Esophagus muscularis mucosa (tissue), 4 donors: ENCODE data around the gene TLNRD1. TPM values are rescaled to one million over a fixed set of nuclear protein-coding genes. Genes with fewer than 3 reads are reported as not detected.
A peak's percentile ranks its signal among the peaks of the same experiment; 100 is the strongest.

Experiments used
- DNase-seq: peaks from one replicate; pipeline ENCODE4 v3.0.0-alpha.2; 2017; ENCODE audit errors: extremely low spot score
- H3K27ac ChIP-seq, 4 donors: fragments of 200-600 bp; sonication (generic); replicated peaks in 1 of 4; 1 replicate in 3 of 4; 2 replicates in 1 of 4; pipeline ENCODE4 v1.5.1; 2016 to 2019; ENCODE audit warnings: mild to moderate bottlenecking in 1 of 4
- H3K27me3 ChIP-seq, 4 donors: fragments of 200-600 bp; sonication (generic); one replicate each; pipeline versions ENCODE4 v1.5.1 to v1.6.0; 2016 to 2019
- H3K36me3 ChIP-seq, 4 donors: fragments of 200-600 bp; sonication (generic); one replicate each; pipeline ENCODE4 v1.5.1; 2016 to 2019
- H3K4me1 ChIP-seq, 4 donors: fragments of 200-600 bp; sonication (generic); one replicate each; pipeline ENCODE4 v1.5.1; 2016 to 2019
- H3K4me3 ChIP-seq, 4 donors: fragments of 200-600 bp; sonication (generic); 1 replicate in 2 of 4; 2 replicates in 2 of 4; pipeline ENCODE4 v1.5.1; 2016 to 2019; ENCODE audit warnings: mild to moderate bottlenecking in 4 of 4, moderate library complexity in 1 of 4
- H3K9me3 ChIP-seq, 4 donors: fragments of 200-600 bp; sonication (generic); 1 replicate in 3 of 4; 2 replicates in 1 of 4; pipeline ENCODE4 v1.5.1; 2016 to 2019
- CTCF ChIP-seq, 3 experiments: fragments of 200-600 bp in 2 of 3; fragments of 450-650 bp in 1 of 3; sonication (generic) in 2 of 3; IDR thresholded peaks; one replicate each; pipeline ENCODE4 v1.5.1; 2017 to 2019; ENCODE audit warnings: antibody characterized with exemption in 3 of 3, mild to moderate bottlenecking in 2 of 3, moderate library complexity in 1 of 3
- EP300 ChIP-seq: sonication (generic); formaldehyde crosslinking; IDR thresholded peaks from one replicate; pipeline ENCODE4 v1.6.1; 2017; ENCODE audit warnings: antibody characterized with exemption
- POLR2A ChIP-seq: fragments of 450-650 bp; IDR thresholded peaks from one replicate; pipeline ENCODE4 v1.6.1; 2017; ENCODE audit warnings: antibody characterized with exemption, moderate library complexity, mild to moderate bottlenecking, low read depth
- POLR2AphosphoS5 ChIP-seq, 2 donors: sonication (generic); formaldehyde crosslinking; IDR thresholded peaks; one replicate each; pipeline ENCODE4 v1.6.1; 2017; ENCODE audit warnings: antibody characterized with exemption in 2 of 2
- WGBS: methylation state at CpG from one replicate; pipeline ENCODE4 v1.1.5; 2018; 5-methylcytosine and 5-hydroxymethylcytosine counted together
- intact Hi-C: fragments of 100-400 bp; cut with DNase I; formaldehyde crosslinking; loops from one replicate; pipeline ENCODE4 v1.15.1; 2023
- total RNA-seq, 4 donors: library from RNA; depleted of rRNA; stranded (reverse); fragments of >200 nt; gene quantifications; one replicate each; pipeline versions ENCODE4 v1.1.0 to v1.2.1, GENCODE V29; 2016

Gene TLNRD1
- total RNA-seq, 4 donors from 2014 or later, result 15.8 to 45.7 (median 33.1) TPM

- intact Hi-C loops, result no loop called here
- Histone ChIP-seq H3K36me3 (peaks cover 5 to 14% (median 10%) of the 10 kb centered on the region in 4 donors), H3K9me3 (no peaks in the 10 kb centered on the region), H3K27ac (peak overlapping the region; percentile 93 to 99 (median 97)), H3K27me3 (no peaks in the 10 kb centered on the region), H3K4me1 (peaks cover under 1 to 48% (median 44%) of the 10 kb centered on the region in 4 donors), H3K4me3 (peak overlapping the region; percentile 87 to 97 (median 94))
- DNase-seq, result no peak
- TF ChIP-seq CTCF (IDR thresholded peaks at IDR 0.05) (no peak), POLR2AphosphoS5 (IDR thresholded peaks at IDR 0.05) (no peak), EP300 (no peak), POLR2A (no peak)
- 9% methylated on average over 21 of the region's 21 CpGs for WGBS
These were observed 539 bp upstream of the TLNRD1 start for GRCh38 chr15:81000144-81000623.

GRCh38 chr15:81001152-81002008 lies 657 bp downstream of the TLNRD1 start:
- H3K27ac ChIP-seq, result peak overlapping the region; percentile 93 to 99 (median 97)
- peaks cover 8 to 59% (median 56%) of the 10 kb centered on the region in 4 donors for H3K4me1 ChIP-seq
- peaks cover 5 to 14% (median 10%) of the 10 kb centered on the region in 4 donors for H3K36me3 ChIP-seq
- TF ChIP-seq POLR2AphosphoS5 (IDR thresholded peaks at IDR 0.05), result peak; percentile 40 to 52
- no peak for TF ChIP-seq EP300
- peak; percentile 30 for TF ChIP-seq POLR2A
- TF ChIP-seq CTCF (IDR thresholded peaks at IDR 0.05), result no peak
- no peaks in the 10 kb centered on the region for H3K27me3 ChIP-seq
- no peaks in the 10 kb centered on the region for H3K9me3 ChIP-seq
- intact Hi-C loops, result no loop called here
- 0% methylated on average over 14 of the region's 110 CpGs for WGBS
- DNase-seq, result no peak
- H3K4me3 ChIP-seq, result peak overlapping the region; percentile 87 to 97 (median 94)

- no peak for DNase-seq
- intact Hi-C loops, result no loop called here
- Histone ChIP-seq H3K9me3 (no peaks in the 10 kb centered on the region), H3K4me1 (peaks cover 8 to 62% (median 57%) of the 10 kb centered on the region in 4 donors), H3K4me3 (peak overlapping the region; percentile 87 to 97 (median 94)), H3K27me3 (no peaks in the 10 kb centered on the region), H3K27ac (peak overlapping the region; percentile 93 to 99 (median 97)), H3K36me3 (peaks cover 5 to 14% (median 10%) of the 10 kb centered on the region in 4 donors)
- WGBS, result 0% methylated on average over 5 of the region's 42 CpGs
- TF ChIP-seq POLR2A, result no peak
- no peak for TF ChIP-seq CTCF (IDR thresholded peaks at IDR 0.05)
- TF ChIP-seq POLR2AphosphoS5 (IDR thresholded peaks at IDR 0.05), result no peak
- no peak for TF ChIP-seq EP300
These were observed 1.2 kb downstream of the TLNRD1 start for GRCh38 chr15:81002009-81002330.

- Histone ChIP-seq H3K27ac (peak overlapping the region; percentile 93 to 99 (median 97)), H3K27me3 (no peaks in the 10 kb centered on the region), H3K4me1 (peaks cover 8 to 68% (median 57%) of the 10 kb centered on the region in 4 donors), H3K9me3 (no peaks in the 10 kb centered on the region), H3K36me3 (peaks cover 5 to 14% (median 10%) of the 10 kb centered on the region in 4 donors), H3K4me3 (peak overlapping the region; percentile 87 to 97 (median 94))
- no peak for TF ChIP-seq CTCF (IDR thresholded peaks at IDR 0.05)
- intact Hi-C loops, result no loop called here
- WGBS, result no CpG with 5 or more reads among the region's 89 CpGs
- DNase-seq, result no peak
These were observed 1.8 kb downstream of the TLNRD1 start for GRCh38 chr15:81002331-81003096.
